Activated naive CD8-positive, alpha-beta T cell treated with anti-CD3 and anti-CD28 coated beads, Interleukin-2, amount 50 U/mL, for 16 hours (primary cell): Measurements from ENCODE around the gene NBPF8.
"Not testable (repeated sequence)": the region's sequence is repeated elsewhere in the genome, so short reads cannot be mapped to it uniquely, and the experiment has no call there.

Experiments used
- DNase-seq: peaks from one replicate; pipeline ENCODE4 v3.0.0-alpha.2; 2020; ENCODE audit warnings: low read depth, low spot score

Gene NBPF8

GRCh38 chr1:120414911-120415480 lies at the start of gene NBPF8:
Gene NBPF8, plus strand, starts transcription at chr1:120415035. Its CDS starts 21,488 bp downstream, at chr1:120436523.
- DNase-seq = peak; percentile 41

GRCh38 chr1:120367709-120368108 lies 47.1 kb upstream of the NBPF8 start:
- DNase-seq = not testable (repeated sequence)

GRCh38 chr1:120386651-120387050 lies 28.2 kb upstream of the NBPF8 start:
- not testable (repeated sequence) for DNase-seq

- not testable (repeated sequence) for DNase-seq
Observed at GRCh38 chr1:120388597-120389126, 26.2 kb upstream of the NBPF8 start.

GRCh38 chr1:120391365-120391764 lies 23.5 kb upstream of the NBPF8 start:
- not testable (repeated sequence) for DNase-seq

- DNase-seq = not testable (repeated sequence)
Observed at GRCh38 chr1:120393316-120394232, 21.3 kb upstream of the NBPF8 start.

- not testable (repeated sequence) for DNase-seq
Observed at GRCh38 chr1:120405348-120405747, 9.5 kb upstream of the NBPF8 start.

GRCh38 chr1:120414451-120414850 lies 384 bp upstream of the NBPF8 start:
- DNase-seq = not testable (repeated sequence)

- not testable (repeated sequence) for DNase-seq
Observed at GRCh38 chr1:120415492-120415961, 692 bp downstream of the NBPF8 start.

GRCh38 chr1:120425063-120425462 lies 10.2 kb downstream of the NBPF8 start:
- DNase-seq = not testable (repeated sequence)

- DNase-seq = not testable (repeated sequence)
Observed at GRCh38 chr1:120431626-120432025, 16.8 kb downstream of the NBPF8 start.

GRCh38 chr1:120433831-120434230 lies 19.0 kb downstream of the NBPF8 start:
- DNase-seq = not testable (repeated sequence)

GRCh38 chr1:120449124-120449523 lies 34.3 kb downstream of the NBPF8 start:
- not testable (repeated sequence) for DNase-seq
